ENCODE results near the gene CITED4.

Gene CITED4

GRCh38 chr1:40899230-40899870, 37.2 kb upstream of the CITED4 start:
- TF ChIP-seq TAF1 (IDR thresholded peaks at IDR 0.05; ENCODE audit: borderline replicate concordance, insufficient read depth, low read length) (no peak), FOXP2 (optimal IDR thresholded peaks at IDR 0.05; ENCODE audit: borderline replicate concordance, extremely low read depth, extremely low read length, insufficient read depth) (no peak), SIN3A (IDR thresholded peaks at IDR 0.05; ENCODE audit: borderline replicate concordance, insufficient read depth, low read length) (no peak), POLR2AphosphoS5 (IDR thresholded peaks at IDR 0.05; ENCODE audit: low read depth, low read length) (no peak)
- TF ChIP-seq, protein P1, sequence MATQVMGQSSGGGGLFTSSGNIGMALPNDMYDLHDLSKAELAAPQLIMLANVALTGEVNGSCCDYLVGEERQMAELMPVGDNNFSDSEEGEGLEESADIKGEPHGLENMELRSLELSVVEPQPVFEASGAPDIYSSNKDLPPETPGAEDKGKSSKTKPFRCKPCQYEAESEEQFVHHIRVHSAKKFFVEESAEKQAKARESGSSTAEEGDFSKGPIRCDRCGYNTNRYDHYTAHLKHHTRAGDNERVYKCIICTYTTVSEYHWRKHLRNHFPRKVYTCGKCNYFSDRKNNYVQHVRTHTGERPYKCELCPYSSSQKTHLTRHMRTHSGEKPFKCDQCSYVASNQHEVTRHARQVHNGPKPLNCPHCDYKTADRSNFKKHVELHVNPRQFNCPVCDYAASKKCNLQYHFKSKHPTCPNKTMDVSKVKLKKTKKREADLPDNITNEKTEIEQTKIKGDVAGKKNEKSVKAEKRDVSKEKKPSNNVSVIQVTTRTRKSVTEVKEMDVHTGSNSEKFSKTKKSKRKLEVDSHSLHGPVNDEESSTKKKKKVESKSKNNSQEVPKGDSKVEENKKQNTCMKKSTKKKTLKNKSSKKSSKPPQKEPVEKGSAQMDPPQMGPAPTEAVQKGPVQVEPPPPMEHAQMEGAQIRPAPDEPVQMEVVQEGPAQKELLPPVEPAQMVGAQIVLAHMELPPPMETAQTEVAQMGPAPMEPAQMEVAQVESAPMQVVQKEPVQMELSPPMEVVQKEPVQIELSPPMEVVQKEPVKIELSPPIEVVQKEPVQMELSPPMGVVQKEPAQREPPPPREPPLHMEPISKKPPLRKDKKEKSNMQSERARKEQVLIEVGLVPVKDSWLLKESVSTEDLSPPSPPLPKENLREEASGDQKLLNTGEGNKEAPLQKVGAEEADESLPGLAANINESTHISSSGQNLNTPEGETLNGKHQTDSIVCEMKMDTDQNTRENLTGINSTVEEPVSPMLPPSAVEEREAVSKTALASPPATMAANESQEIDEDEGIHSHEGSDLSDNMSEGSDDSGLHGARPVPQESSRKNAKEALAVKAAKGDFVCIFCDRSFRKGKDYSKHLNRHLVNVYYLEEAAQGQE (IDR thresholded peaks at IDR 0.05; ENCODE audit: insufficient read depth in 1 of 2, low read depth in 2 of 2, low read length in 2 of 2): no peak

- TF ChIP-seq TAF1 (IDR thresholded peaks at IDR 0.05; ENCODE audit: borderline replicate concordance, insufficient read depth, low read length): no peak
- no peak for TF ChIP-seq FOXP2 (optimal IDR thresholded peaks at IDR 0.05; ENCODE audit: borderline replicate concordance, extremely low read depth, extremely low read length, insufficient read depth)
- no peak for TF ChIP-seq SIN3A (IDR thresholded peaks at IDR 0.05; ENCODE audit: borderline replicate concordance, insufficient read depth, low read length)
- no peak for TF ChIP-seq POLR2AphosphoS5 (IDR thresholded peaks at IDR 0.05; ENCODE audit: low read depth, low read length)
- TF ChIP-seq, protein P1 (IDR thresholded peaks at IDR 0.05; ENCODE audit: insufficient read depth in 1 of 2, low read depth in 2 of 2, low read length in 2 of 2): no peak
Observed at GRCh38 chr1:40898431-40898901, 36.3 kb upstream of the CITED4 start.

DNA sequence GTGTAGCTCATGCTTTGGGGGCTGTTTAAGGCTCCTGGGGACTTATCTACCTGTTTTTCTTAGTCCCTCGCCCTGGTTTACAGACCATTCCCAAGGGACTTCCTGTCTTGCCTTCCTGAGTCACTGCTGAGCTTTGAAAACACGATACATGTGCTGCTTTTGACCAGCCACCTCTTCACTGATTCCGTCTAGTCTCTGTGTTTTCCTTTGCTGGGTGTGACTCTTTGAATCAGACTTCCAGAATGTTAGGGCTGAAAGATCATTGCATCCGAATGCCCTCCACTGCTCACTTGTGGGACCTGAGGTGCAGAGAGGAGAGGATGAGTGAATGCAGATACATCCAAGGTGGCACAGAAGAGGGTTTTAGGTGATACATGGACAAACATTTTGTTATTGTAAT, 35.4 kb upstream of the CITED4 start:
- no peak for TF ChIP-seq TAF1 (IDR thresholded peaks at IDR 0.05; ENCODE audit: borderline replicate concordance, insufficient read depth, low read length)
- TF ChIP-seq FOXP2 (optimal IDR thresholded peaks at IDR 0.05; ENCODE audit: borderline replicate concordance, extremely low read depth, extremely low read length, insufficient read depth): no peak
- no peak for TF ChIP-seq POLR2AphosphoS5 (IDR thresholded peaks at IDR 0.05; ENCODE audit: low read depth, low read length)
- TF ChIP-seq, protein P1 (IDR thresholded peaks at IDR 0.05; ENCODE audit: insufficient read depth in 1 of 2, low read depth in 2 of 2, low read length in 2 of 2): no peak
- no peak for TF ChIP-seq SIN3A (IDR thresholded peaks at IDR 0.05; ENCODE audit: borderline replicate concordance, insufficient read depth, low read length)

GRCh38 chr1:40896482-40896881, 34.3 kb upstream of the CITED4 start:
- TF ChIP-seq FOXP2 (optimal IDR thresholded peaks at IDR 0.05; ENCODE audit: borderline replicate concordance, extremely low read depth, extremely low read length, insufficient read depth): no peak
- TF ChIP-seq SIN3A (IDR thresholded peaks at IDR 0.05; ENCODE audit: borderline replicate concordance, insufficient read depth, low read length): no peak
- TF ChIP-seq, protein P1 (IDR thresholded peaks at IDR 0.05; ENCODE audit: insufficient read depth in 1 of 2, low read depth in 2 of 2, low read length in 2 of 2): no peak
- TF ChIP-seq TAF1 (IDR thresholded peaks at IDR 0.05; ENCODE audit: borderline replicate concordance, insufficient read depth, low read length): no peak
- TF ChIP-seq POLR2AphosphoS5 (IDR thresholded peaks at IDR 0.05; ENCODE audit: low read depth, low read length): no peak
